ENCODE data around the gene RPL18. TPM values are rescaled to one million over a fixed set of nuclear protein-coding genes. Genes with fewer than 3 reads are reported as not detected.

RPL18 gene
- total RNA-seq, 6 donors from 2014 or later = 950 to 1,930 (median 1,443) TPM

DNA sequence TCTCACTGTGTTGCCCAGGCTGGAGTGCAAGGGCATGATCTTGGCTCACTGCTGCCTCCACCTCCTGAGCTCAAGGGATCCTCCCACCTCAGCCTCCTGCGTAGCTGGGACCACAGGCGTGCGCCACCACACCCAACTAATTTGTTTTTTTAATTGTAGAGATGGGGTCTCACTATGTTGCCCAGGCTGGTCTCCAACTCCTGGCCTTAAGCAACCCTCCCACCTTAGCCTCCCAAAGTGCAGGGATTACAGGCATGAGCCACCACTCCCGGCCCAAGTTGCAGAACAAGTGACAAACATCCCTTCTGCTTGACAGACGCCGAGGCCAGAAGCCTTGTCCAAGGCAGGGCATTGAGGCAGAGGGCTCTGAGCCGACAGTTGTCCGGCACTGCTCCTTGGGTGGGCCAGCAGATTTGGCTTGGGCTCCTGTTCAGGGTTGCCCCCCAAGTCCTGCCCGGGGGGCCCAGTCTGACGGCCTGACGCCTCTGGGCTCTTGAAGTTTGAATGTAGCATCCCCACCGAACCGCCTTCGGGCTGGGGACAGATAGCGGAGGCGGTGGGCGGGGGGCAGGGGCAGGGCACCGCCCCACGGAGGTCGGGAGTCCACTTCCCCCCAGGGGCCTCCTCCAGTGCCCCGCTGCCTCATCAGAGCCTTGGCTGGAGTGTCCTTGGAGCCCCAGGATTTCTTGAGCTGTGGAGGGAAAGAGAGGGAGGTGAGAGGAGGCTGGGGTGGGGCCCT lies 18.1 kb downstream of the RPL18 start:
- 89 to 92% methylated on average over 8 to 20 of the region's 21 CpGs for whole genome bisulfite sequencing, 2 donors
- TF ChIP-seq POLR2AphosphoS5 (IDR thresholded peaks at IDR 0.05) (no peak), EP300 (IDR thresholded peaks at IDR 0.05) (no peak), POLR2A (IDR thresholded peaks at IDR 0.05) (no peak)
- TF ChIP-seq, protein P1, sequence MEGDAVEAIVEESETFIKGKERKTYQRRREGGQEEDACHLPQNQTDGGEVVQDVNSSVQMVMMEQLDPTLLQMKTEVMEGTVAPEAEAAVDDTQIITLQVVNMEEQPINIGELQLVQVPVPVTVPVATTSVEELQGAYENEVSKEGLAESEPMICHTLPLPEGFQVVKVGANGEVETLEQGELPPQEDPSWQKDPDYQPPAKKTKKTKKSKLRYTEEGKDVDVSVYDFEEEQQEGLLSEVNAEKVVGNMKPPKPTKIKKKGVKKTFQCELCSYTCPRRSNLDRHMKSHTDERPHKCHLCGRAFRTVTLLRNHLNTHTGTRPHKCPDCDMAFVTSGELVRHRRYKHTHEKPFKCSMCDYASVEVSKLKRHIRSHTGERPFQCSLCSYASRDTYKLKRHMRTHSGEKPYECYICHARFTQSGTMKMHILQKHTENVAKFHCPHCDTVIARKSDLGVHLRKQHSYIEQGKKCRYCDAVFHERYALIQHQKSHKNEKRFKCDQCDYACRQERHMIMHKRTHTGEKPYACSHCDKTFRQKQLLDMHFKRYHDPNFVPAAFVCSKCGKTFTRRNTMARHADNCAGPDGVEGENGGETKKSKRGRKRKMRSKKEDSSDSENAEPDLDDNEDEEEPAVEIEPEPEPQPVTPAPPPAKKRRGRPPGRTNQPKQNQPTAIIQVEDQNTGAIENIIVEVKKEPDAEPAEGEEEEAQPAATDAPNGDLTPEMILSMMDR (IDR thresholded peaks at IDR 0.05) = no peak
- H3K9me3 ChIP-seq = no peaks in the 10 kb centered on the region
- H3K27me3 ChIP-seq = no peaks in the 10 kb centered on the region
- no peak overlapping the region for H3K27ac ChIP-seq
- ATAC-seq (ENCODE audit: low FRiP score in 2 of 2) (no peak), DNase-seq (peak in 1 of 2 donors; percentile 64)
- H3K36me3 ChIP-seq = no peaks in the 10 kb centered on the region
- no peaks in the 10 kb centered on the region for H3K4me1 ChIP-seq
- H3K4me3 ChIP-seq = no peak overlapping the region

DNA sequence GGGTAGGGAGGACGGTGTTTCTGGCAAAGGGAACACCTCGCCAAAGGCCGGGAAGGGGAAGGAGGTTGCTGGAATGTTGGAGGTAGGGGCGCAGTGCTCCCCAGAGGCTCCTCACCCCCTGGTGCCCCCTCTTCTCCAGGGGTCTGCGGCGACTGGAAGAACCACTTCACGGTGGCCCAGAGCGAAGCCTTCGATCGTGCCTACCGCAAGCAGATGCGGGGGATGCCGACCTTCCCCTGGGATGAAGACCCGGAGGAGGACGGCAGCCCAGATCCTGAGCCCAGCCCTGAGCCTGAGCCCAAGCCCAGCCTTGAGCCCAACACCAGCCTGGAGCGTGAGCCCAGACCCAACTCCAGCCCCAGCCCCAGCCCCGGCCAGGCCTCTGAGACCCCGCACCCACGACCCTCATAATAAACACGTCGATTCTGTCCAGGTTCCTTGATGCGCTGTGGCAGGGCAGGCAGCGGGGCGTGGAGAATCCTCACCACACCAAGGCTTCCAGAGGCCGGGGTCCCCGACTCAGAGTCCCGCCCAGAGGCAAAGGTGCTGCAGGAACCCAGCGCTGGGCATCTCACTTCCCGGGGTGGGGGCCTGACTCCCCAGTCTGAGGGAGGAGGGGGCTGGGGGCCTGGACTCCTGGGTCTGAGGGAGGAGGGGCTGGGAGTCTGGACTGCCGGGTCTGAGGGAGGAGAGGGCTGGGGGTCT lies 19.8 kb downstream of the RPL18 start:
- WGBS, 2 donors = 68 to 74% methylated on average over 15 to 21 of the region's 30 CpGs
- Histone ChIP-seq H3K27me3 (no peaks in the 10 kb centered on the region), H3K36me3 (no peaks in the 10 kb centered on the region), H3K4me1 (no peaks in the 10 kb centered on the region), H3K4me3 (no peak overlapping the region), H3K27ac (no peak overlapping the region), H3K9me3 (no peaks in the 10 kb centered on the region)
- ATAC-seq (ENCODE audit: low FRiP score in 2 of 2) (no peak), DNase-seq (peak in 1 of 2 donors; percentile 73)
- TF ChIP-seq, protein P1 (IDR thresholded peaks at IDR 0.05) = no peak
- TF ChIP-seq EP300 (IDR thresholded peaks at IDR 0.05) (no peak), POLR2AphosphoS5 (IDR thresholded peaks at IDR 0.05) (no peak), POLR2A (IDR thresholded peaks at IDR 0.05) (no peak)

DNA sequence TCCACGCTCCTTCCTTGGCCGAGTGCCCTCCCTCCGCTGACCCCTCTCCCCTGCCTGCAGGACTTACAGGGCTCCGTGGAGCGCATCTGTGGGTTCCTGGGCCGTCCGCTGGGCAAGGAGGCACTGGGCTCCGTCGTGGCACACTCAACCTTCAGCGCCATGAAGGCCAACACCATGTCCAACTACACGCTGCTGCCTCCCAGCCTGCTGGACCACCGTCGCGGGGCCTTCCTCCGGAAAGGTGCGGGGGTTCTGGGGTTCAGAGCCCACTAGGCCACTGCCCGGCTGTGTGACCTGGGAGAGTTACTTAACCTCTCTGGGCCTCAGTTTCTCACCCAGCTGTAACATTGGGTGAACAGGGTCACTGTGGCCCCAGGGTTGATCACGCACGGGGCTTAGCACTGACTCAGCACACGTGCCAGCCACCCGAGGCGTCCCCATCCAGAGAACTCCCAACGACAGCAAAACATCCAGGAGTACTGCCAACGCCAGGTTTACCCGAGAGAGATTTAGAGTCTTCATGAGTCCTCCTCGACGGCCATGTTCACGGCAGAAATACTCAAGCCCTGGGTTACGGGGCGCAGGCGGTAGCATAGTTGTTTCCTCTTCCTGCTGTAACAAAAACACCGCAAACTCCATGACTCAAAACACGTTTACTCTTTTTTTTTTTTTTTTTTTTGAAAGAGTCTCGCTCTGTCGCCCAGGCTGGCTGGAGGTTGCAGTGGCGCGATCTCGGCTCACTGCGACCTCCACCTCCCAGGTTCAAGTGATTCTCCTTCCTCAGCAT lies 22.1 kb downstream of the RPL18 start:
- WGBS, 2 donors = 73% methylated on average over 30 to 34 of the region's 39 CpGs
- DNase-seq (peak in 1 of 2 donors; percentile 64), ATAC-seq (ENCODE audit: low FRiP score in 2 of 2) (no peak)
- Histone ChIP-seq H3K36me3 (no peaks in the 10 kb centered on the region), H3K27ac (no peak overlapping the region), H3K4me3 (no peak overlapping the region), H3K9me3 (no peaks in the 10 kb centered on the region), H3K4me1 (no peaks in the 10 kb centered on the region), H3K27me3 (no peaks in the 10 kb centered on the region)
- no peak for TF ChIP-seq POLR2AphosphoS5 (IDR thresholded peaks at IDR 0.05)
- TF ChIP-seq EP300 (IDR thresholded peaks at IDR 0.05) = no peak
- TF ChIP-seq POLR2A (IDR thresholded peaks at IDR 0.05) = no peak
- TF ChIP-seq, protein P1 (IDR thresholded peaks at IDR 0.05) = no peak

DNA sequence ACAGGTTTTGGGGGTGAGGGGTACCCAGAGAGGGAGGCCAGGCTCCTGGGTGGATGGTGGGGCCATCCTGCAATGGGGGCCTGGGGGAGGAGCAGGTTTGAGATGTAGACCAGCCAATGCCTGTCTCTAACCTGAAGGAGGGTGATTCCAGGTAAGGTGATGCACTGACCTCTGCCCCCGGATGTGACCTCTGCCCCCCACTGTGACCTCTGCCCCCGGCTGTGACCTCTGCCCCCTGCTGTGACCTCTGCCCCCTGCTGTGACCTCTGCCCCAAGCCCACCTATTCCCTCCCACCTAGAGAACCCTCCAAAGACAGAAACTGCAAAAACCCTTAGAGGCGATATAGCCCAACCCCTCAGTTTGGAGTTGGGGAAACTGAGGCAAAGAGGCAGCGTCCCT lies 22.7 kb downstream of the RPL18 start:
- ATAC-seq (ENCODE audit: low FRiP score in 2 of 2) (no peak), DNase-seq (no peak)
- no peaks in the 10 kb centered on the region for H3K27me3 ChIP-seq
- H3K36me3 ChIP-seq = no peaks in the 10 kb centered on the region
- no peak overlapping the region for H3K27ac ChIP-seq
- H3K4me3 ChIP-seq = no peak overlapping the region
- H3K9me3 ChIP-seq = no peaks in the 10 kb centered on the region
- 77 to 93% methylated on average over 3 to 4 of the region's 4 CpGs for WGBS, 2 donors
- H3K4me1 ChIP-seq = no peaks in the 10 kb centered on the region
- no peak for TF ChIP-seq POLR2A (IDR thresholded peaks at IDR 0.05)
- TF ChIP-seq EP300 (IDR thresholded peaks at IDR 0.05) = no peak

DNA sequence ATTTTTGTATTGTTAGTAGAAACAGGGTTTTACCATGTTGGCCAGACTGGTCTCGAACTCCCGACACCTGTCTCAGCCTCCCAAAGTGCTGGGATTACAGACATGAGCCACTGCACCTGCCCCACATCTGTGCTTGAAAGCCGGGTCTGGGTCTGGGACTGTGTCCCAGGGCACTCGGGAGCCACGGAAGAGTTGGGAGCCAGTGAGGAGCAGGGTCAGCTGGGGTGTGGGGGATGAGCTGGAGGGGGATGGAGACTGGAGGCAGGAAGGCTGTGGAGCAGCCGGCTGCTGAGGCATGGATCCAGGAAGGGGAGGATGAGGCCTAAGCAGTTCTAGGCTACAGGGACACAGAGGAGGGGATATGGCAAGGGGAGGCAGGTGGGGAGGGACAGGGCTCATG lies 23.1 kb downstream of the RPL18 start:
- no peak overlapping the region for H3K27ac ChIP-seq
- DNase-seq = no peak
- H3K9me3 ChIP-seq = no peaks in the 10 kb centered on the region
- H3K4me3 ChIP-seq = no peak overlapping the region
- no peaks in the 10 kb centered on the region for H3K4me1 ChIP-seq
- TF ChIP-seq EP300 (IDR thresholded peaks at IDR 0.05) = no peak
- no peak for TF ChIP-seq POLR2AphosphoS5 (IDR thresholded peaks at IDR 0.05)
- 80 to 84% methylated on average over 5 to 6 of the region's 6 CpGs for WGBS, 2 donors
- no peaks in the 10 kb centered on the region for H3K27me3 ChIP-seq
- no peak for ATAC-seq (ENCODE audit: low FRiP score in 2 of 2)
- no peaks in the 10 kb centered on the region for H3K36me3 ChIP-seq
